Skeletal muscle cell (primary cell): ENCODE data around the gene GPR157.
A peak's percentile ranks its signal among the peaks of the same experiment; 100 is the strongest.
"Not testable (repeated sequence)": the region's sequence is repeated elsewhere in the genome, so short reads cannot be mapped to it uniquely, and the experiment has no call there.

Experiments
- DNase-seq: peaks from one replicate; pipeline ENCODE4 v3.0.0-alpha.2; 2010; ENCODE audit warnings: low read depth
- H3K4me3 ChIP-seq: 2 replicates; pipeline ENCODE4 v1.5.1; 2011; ENCODE audit warnings: low read depth, mild to moderate bottlenecking, control low read depth, low read length, moderate library complexity

The GPR157 gene, protein sequence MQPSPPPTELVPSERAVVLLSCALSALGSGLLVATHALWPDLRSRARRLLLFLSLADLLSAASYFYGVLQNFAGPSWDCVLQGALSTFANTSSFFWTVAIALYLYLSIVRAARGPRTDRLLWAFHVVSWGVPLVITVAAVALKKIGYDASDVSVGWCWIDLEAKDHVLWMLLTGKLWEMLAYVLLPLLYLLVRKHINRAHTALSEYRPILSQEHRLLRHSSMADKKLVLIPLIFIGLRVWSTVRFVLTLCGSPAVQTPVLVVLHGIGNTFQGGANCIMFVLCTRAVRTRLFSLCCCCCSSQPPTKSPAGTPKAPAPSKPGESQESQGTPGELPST

DNA sequence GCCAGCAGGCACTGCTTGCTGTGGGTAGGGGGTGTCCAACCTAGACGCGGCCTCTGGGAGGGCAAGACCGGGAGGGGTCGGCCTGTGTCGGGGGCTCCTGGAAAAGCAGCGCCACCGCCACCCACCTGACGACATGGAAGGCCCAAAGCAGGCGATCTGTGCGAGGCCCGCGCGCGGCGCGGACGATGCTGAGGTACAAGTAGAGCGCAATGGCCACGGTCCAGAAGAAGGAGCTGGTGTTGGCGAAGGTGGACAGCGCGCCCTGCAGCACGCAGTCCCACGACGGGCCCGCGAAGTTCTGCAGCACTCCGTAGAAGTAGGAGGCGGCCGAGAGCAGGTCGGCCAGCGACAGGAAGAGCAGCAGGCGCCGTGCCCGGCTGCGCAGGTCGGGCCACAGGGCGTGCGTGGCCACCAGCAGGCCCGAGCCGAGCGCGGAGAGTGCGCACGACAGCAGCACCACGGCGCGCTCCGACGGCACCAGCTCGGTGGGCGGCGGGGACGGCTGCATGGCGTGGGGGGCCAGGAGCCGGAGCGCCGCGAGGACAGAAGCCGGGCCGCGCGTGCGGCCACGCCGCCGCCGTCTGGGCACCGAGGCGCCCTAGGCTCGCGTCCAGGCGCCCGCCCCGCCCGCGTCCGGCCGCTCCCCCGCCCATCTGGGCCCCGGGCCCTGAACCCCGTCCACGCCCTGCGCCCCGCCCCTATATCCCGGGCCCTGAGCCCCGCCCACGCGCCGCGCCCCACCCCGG, at the start of gene GPR157:
Gene GPR157 (minus strand): TSS at position 583 of the 746 bp plus-strand sequence. CDS start 75 bp downstream, at position 508.
- no peak for DNase-seq
- peak within 1 kb of the TSS; percentile 58 for H3K4me3 ChIP-seq

DNA sequence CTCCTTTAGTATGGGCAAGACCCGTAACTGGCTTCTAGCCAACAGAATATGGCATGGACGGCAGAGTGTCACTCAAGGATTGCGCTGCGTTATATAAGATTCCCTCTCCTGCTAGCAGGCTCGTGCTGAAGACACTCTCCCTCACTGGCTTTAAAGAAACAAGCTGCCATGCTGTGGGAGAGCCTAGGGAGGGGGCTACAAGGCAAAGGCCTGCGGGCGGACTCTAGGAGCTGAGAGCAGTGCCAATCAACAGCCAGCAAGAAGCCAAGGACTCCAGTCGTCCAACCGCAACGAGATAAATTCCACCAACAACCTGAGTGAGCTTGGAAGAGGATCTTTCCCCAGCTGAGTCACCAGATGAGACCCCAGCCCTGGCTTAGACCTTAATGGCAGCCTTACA, 45.9 kb upstream of the GPR157 start:
- no peak for DNase-seq
- H3K4me3 ChIP-seq = no peak overlapping the region

DNA sequence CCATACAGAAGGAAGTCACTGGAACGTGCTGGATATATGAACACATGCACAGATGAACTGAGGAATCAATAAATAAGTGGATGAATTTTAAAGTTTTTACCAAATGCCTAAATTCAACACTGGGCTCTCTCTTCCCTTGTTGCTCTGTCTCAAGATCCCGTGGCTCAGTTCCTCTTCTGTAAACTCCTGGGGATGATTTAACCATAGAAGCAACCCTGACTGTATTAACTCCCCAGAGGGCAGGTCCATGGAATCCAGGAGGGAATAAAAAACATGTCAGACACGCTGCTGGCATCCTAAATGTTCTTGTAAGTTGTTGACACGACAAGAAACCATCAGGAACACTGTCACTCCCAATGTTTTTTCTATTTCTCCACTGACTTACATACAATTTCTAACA, 45.3 kb upstream of the GPR157 start:
- no peak for DNase-seq
- H3K4me3 ChIP-seq = no peak overlapping the region

DNA sequence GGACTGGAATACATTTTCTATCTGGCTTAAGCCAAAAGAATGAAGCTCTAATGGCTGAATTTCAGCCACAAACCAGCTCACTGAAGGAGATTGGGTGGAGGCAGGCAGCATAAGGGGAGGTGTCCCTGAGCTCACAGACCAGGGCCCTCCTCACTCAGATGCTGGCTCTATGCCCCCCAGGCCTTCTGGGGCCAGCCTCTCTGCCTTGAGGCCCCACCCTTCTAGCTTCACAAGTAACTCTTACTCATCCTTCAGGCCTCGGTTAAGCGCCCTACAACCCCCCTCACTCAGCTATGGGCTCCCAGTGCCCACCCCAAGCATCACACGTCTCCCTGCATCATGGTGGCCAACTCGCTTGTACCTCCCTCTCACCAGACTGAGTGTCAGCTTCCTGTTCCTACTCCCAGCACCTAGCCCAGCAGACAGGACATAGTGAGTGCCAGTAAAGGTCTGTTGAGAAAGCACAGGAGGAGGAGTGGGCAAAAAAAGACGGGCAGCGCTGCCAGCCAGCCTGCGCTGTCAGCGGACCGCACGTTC, 40.8 kb upstream of the GPR157 start:
- no peak overlapping the region for H3K4me3 ChIP-seq
- DNase-seq = no peak

DNA sequence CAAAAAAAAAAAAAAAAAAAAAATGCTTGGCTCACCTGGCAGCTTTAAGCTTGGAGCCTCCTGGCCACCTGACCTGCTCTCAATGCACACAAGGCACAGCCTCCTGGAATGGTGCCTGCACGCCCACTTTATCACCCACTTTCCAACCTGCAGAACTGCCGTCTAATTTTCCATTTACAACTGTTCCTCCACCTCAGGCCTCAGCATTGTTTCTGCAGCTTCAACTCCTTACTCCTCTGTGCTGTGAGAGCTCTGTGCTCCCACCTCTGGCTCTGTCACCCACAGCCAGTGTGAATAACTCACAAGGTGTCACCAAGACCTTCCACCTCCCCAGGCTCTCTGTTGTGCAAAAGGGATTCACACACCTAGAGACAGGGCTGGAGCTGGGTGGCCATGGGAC, 38.7 kb upstream of the GPR157 start:
- no peak overlapping the region for H3K4me3 ChIP-seq
- DNase-seq = no peak

DNA sequence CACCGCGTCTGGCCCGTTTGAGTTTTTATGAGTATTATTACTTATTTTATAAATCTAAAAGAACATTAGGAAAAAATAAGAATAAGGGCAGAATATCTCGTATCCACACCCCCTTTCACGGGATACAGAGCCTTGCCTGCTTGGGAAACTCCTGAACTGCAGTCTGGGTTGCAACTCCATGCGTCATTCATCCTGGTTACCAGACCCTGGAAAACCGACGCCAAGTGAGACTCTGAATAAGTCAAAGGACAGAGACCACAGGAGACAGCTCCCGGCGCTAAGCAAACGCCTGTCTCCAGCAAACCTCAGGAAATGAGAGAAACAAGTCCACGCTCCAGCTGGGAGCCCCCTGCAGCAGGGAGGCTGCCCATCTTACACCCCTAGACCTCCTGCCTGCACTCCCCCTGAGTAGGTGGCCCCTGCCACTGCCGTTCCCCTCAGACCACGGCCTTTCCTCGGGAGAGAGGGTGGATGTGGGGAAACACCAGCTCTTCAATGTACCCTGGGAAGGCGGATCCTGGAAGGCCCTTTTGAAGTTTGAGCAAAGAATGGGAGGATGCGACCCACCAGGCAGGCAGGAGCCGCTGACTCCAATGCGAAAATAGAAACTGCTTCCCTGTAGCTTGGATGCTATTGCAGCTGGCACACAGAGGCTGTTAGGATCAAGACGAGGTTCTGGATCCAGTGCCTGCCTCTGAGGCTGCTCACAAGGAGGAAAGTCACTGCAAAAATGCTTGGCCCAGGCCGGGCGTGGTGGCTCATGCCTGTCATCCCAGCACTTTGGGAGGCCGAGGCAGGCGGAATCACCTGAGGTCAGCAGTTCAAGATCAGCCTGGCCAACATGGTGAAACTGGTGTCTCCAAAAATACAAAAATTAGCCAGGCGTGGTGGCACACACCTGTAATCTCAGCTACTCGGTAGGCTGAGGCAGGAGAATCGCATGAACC, 37.7 kb upstream of the GPR157 start:
- DNase-seq = peak; percentile 77
- H3K4me3 ChIP-seq = no peak overlapping the region

DNA sequence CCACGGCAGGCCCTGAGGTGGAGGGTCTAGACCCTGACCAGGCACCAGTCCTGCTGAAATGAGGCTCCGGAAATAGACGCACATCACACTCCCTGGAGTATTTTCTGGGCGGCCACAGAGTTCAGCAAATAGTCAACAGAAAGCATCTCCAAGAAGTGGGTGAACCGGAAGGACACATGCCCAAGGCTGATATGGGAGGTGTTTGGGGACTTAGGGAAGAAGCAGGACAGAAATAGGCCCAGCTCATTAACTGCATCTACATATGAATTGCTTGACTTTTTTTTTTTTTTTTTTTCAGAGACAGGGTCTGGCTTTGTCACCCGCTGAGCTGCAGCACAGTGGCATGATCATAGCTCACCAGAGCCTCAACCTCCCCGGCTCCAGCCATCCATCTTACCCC, 36.5 kb upstream of the GPR157 start:
- no peak for DNase-seq
- H3K4me3 ChIP-seq = no peak overlapping the region

DNA sequence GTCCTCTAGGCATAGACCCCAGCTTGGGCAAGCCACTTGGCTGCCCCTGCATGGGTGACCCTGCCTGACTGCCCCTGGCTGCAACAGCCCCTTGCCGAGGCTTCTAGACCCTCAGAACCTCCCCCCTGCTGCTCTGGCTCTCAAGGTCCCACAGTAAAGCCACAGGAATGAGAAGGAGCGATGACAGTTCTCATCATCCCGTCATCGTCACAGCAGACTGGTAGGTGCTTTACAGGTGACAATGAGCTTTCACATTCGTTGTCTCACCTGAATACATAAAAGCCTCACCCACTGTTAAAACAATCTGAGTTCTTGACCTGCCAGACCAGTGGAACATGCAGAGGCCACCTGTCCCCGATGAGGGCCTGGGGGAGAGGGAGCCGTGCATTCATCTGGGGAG, 36.0 kb upstream of the GPR157 start:
- no peak overlapping the region for H3K4me3 ChIP-seq
- no peak for DNase-seq

DNA sequence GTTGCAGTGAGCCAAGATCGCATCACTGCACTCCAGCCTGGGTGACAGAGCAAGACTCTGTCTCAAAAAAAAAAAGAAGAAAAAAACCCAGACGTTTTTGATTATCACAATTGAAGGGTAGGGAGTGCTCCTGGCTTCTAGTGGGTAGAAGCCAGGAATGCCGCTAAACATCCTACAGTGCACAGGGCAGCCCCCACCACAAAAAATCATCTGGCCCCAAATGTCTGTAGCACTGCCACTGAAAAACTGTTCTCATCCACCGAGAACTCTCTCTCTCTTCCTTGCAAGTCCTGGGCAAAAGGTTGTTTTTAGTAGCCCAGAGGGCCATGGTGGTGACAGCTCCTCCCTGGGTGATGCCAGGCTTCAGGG, 35.6 kb upstream of the GPR157 start:
- H3K4me3 ChIP-seq = no peak overlapping the region
- DNase-seq = no peak

DNA sequence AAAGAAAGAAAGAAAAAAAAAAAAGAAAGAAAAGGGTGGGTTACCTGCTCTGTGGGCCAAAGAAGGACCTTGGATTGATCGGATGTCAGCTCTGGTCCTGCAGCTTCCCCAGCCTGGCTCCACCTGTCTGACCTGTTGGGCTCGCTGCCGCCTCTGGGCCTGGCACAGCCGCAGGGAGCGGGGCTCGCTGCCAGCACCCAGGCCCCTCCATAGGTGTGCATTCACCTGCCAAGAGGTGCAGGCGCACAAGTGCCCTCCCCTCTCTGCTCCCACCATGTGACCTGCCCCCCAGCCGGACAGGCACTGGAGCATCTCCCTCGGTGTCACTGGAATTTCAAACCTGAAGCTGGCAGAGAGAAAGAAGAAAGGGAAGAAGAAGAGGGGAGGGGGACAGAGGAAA, 33.1 kb upstream of the GPR157 start:
- DNase-seq = no peak
- H3K4me3 ChIP-seq = no peak overlapping the region

DNA sequence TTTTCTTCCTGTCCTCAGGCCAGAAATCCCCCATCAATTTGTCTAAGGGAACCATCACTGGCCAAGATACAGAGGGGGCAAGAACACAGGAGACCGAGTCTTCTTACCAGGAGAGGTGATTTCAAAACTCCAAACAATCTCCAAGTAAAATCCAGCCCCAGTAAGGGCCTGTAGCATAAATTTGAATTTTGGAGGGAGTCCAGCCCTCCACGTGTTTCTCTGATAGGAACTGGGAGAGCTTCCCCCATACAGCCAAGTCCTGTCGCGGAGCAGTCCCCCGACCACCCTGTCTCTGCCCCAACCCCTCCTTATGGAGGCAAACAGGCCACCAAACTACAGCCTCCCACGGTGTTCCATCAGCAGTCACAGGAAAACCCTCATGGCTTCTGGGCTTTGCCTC, 32.4 kb upstream of the GPR157 start:
- no peak for DNase-seq
- H3K4me3 ChIP-seq = no peak overlapping the region

DNA sequence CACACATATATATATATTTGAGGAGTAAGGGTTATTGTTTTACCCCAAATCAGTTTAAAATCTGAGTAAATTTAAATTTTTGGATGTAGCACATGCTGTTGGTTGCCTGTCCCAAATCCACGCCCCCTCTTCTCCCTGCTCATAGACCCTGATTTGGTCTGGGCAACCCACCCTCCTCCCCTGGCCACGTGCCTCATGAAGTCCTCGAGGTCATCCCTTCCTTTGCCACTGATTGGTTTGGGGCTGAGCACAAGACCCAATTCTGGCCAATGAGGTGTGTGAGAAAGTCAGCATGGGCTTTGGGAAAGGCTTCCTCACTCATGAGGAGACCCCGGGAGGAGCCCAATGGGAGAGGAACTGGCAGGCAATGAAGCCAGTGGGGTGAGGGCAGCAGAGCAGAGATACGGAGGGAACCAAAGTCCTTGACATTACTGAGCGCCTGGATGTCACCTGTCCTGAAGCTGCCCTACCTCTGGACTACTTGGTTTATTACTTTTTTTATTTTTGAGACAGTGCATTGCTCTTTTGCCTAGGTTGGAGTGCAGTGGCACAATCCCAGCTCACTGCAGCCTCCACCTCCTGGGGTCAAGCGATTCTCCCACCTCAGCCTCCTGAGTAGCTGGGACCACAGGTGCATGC, 31.3 kb upstream of the GPR157 start:
- no peak overlapping the region for H3K4me3 ChIP-seq
- no peak for DNase-seq

DNA sequence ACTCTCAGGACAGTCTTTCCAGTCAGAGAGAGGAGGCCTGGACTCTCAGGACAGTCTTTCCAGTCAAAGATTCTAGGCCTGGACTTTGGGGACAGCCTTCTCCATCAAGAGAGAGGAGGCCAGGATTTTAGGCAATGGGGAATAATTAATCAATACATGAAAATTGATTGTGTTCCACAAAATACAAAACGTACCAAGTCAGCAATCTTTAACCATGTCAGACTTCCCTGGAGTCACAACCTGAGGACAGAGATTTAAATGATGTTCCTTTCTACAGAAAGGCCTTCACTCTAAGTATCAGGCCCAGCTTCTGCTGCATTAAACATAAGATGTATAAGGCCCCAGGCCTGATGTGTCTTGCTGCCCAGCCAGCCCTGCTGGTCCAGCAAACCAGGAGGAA, 27.0 kb upstream of the GPR157 start:
- DNase-seq = no peak
- no peak overlapping the region for H3K4me3 ChIP-seq

DNA sequence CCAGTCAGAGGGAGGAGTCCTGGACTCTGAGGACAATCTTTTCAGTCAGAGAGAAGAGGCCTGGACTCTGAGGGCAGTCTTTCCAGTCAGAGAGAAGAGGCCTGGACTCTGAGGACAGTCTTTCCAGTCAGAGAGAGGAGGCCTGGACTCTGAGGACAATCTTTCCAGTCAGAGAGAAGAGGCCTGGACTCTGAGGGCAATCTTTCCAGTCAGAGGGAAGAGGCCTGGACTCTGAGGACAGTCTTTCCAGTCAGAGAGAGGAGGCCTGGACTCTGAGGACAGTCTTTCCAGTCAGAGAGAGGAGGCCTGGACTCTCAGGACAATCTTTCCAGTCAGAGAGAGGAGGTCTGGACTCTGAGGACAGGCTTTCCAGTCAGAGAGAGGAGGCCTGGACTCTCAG, 26.5 kb upstream of the GPR157 start:
- not testable (repeated sequence) for DNase-seq, H3K4me3 ChIP-seq

DNA sequence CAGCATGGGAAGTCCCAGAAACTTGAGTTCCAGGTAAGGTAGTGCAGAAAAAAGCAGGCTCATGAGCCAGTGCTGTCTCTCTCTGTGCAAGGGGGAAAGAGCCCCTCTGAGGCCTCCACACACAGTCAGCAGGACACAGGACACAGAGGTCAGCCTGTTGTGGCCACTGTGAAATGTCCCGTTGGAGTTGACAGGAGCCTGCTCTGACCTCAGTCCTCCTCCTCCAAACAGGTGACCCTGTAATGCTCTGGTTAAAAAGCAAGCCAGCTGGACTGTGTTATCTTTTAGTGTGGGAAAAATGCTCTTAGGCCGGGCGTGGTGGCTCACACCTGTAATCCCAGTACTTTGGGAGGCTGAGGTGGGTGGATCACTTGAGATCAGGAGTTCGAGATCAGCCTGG, 24.2 kb upstream of the GPR157 start:
- DNase-seq = no peak
- H3K4me3 ChIP-seq = no peak overlapping the region

DNA sequence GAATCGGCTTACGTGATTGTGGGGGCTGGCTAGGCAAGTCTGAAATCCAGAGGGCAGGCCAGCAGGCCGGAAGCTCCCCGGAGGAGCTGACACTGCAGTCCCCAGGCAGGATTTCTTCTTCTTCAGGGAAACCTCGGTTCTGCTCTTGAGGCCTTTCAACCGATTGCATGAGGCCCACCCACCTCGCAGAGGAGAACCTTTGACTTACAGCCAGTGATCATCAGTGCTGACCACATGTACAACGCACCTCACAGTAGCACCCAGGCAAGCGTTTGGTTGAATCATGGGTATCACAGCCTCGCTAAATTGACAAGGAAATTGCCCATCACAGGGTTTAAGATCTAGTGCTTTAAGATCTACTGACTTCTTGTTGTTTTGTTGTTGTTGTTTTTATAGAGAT, 23.6 kb upstream of the GPR157 start:
- no peak for DNase-seq
- H3K4me3 ChIP-seq = no peak overlapping the region

DNA sequence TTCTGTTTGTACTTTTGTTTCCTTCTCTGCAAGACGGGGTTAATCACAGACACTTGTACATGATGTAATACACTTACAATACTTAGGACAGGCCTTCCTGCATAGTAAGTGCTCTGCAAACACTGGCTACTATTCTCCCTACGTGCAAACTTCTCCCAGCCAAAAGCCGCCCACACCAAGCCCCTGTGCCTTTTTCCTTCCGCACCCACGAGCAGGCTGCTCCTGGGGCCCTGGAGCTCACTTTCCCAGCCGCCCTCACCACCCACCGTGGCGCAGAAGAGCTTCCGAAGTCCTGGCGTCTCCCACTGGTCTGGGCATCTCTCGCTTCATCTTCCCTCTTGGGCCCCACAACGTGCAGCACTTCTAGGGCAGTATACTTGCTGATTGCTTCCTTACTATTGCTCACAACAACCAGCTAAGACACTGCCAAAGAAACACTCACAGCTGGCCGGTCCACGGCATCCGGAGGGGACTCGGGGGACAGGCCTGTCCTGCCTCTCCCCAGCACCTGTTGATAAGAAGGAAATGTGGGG, 22.5 kb upstream of the GPR157 start:
- no peak overlapping the region for H3K4me3 ChIP-seq
- DNase-seq = peak; percentile 72

DNA sequence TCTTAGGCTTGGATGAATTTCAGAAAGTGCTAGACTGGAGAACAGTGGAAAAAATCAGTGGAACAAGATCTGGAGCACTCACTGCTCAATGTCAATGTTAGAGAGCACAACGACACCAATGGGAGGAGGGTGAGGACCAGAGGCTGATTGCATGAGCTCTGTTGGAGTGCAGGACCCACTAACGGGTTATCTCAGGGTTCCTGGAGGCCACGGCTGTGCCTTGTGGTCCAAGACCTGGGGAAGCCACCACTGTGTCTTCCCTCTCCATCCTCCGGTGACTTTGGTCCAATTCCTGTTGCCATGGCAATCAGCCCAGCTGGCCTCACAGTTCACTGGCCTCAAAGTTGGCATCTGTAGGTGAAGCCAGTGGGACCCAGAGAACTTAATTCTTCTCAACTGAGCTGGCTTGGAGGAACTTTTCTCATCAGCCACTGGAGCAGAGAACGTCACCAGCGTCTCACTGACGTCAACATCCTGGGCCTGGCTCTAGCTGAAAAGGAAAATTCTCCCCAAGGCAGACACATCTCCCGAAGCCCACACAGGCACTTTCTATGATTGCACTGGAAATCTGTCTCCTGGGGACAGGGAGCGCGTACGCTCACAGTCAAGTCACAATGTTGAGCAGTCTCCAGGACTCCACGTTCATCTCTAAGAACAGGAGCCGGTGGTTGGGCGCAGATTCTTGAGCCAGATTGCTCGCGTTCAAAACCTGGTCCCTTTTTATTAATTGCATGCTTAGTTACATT, 21.9 kb upstream of the GPR157 start:
- DNase-seq = peak; percentile 79
- H3K4me3 ChIP-seq = no peak overlapping the region
